Endodermal cell (in vitro differentiated cells): ENCODE results near the gene MYO5B. TPM values are rescaled to one million over a fixed set of nuclear protein-coding genes. Genes with fewer than 3 reads are reported as not detected.
A peak's percentile ranks its signal among the peaks of the same experiment; 100 is the strongest.

Source experiments
- DNase-seq: peaks from one replicate; pipeline ENCODE4 v3.0.0-alpha.2; 2017
- H3K27ac ChIP-seq: 2 replicates; pipeline ENCODE4 v1.5.1; 2013; ENCODE audit warnings: mild to moderate bottlenecking, low read depth, low read length, moderate library complexity
- H3K27me3 ChIP-seq: 2 replicates; pipeline ENCODE4 v1.6.1; 2013; ENCODE audit warnings: mild to moderate bottlenecking, low read length, moderate library complexity; ENCODE audit not compliant: insufficient read depth, control insufficient read depth, poor library complexity, severe bottlenecking
- H3K36me3 ChIP-seq: 2 replicates; pipeline ENCODE4 v1.7.0; 2013; ENCODE audit warnings: mild to moderate bottlenecking, low read length, moderate library complexity; ENCODE audit not compliant: control insufficient read depth, insufficient read depth
- H3K4me1 ChIP-seq: one replicate; pipeline ENCODE4 v1.7.0; 2013; ENCODE audit warnings: low read length; ENCODE audit not compliant: control insufficient read depth, insufficient read depth
- H3K4me3 ChIP-seq: 2 replicates; pipeline ENCODE4 v1.5.1; 2013; ENCODE audit warnings: mild to moderate bottlenecking, low read length, moderate library complexity
- H3K9ac ChIP-seq: 2 replicates; pipeline ENCODE4 v1.6.1; 2013; ENCODE audit warnings: mild to moderate bottlenecking, low read length, moderate library complexity; ENCODE audit not compliant: poor library complexity, severe bottlenecking; ENCODE audit errors: extremely low read depth
- H3K9me3 ChIP-seq: 2 replicates; pipeline ENCODE4 v1.6.1; 2013; ENCODE audit warnings: mild to moderate bottlenecking, low read length, moderate library complexity; ENCODE audit not compliant: control insufficient read depth
- H3K27ac Mint-ChIP-seq: 2 replicates; pipeline ENCODE4 v1.8.0; 2020; ENCODE audit warnings: mixed read lengths
- H3K27me3 Mint-ChIP-seq: 2 replicates; pipeline ENCODE4 v1.8.0; 2021; ENCODE audit warnings: mild to moderate bottlenecking, mixed read lengths; ENCODE audit not compliant: insufficient read depth
- H3K36me3 Mint-ChIP-seq: 2 replicates; pipeline ENCODE4 v1.8.0; 2020; ENCODE audit warnings: low read depth, mixed read lengths
- H3K4me1 Mint-ChIP-seq: 2 replicates; pipeline ENCODE4 v1.8.0; 2020; ENCODE audit warnings: mixed read lengths
- H3K4me3 Mint-ChIP-seq: 2 replicates; pipeline ENCODE4 v1.8.0; 2020; ENCODE audit warnings: mild to moderate bottlenecking, moderate library complexity, mixed read lengths
- H3K9me3 Mint-ChIP-seq: 2 replicates; pipeline ENCODE4 v1.8.0; 2020; ENCODE audit warnings: mild to moderate bottlenecking, mixed read lengths
- CTCF ChIP-seq: fragments of 200-600 bp; sonication (generic); conservative IDR thresholded peaks from 2 replicates; pipeline ENCODE4 v1.5.0; 2021; ENCODE audit warnings: antibody characterized with exemption, mild to moderate bottlenecking
- WGBS, 2 experiments: methylation state at CpG; one replicate each; pipeline versions ENCODE4 v1.1.5 to v1.1.7; 2013; ENCODE audit warnings: missing lambda C conversion rate in 2 of 2, mixed read lengths in 1 of 2; ENCODE audit not compliant: insufficient coverage in 1 of 2, insufficient read length in 1 of 2; 5-methylcytosine and 5-hydroxymethylcytosine counted together
- total RNA-seq, 2 donors: library from RNA; stranded (reverse); fragmentation: NEBNext Ultra II Directional in 1 of 2; extraction: Animal tissue kit (Norgen Biotek cat#: 25700) in 1 of 2; gene quantifications; 2 replicates in 1 of 2; 3 replicates in 1 of 2; pipeline ENCODE4 v1.2.1, GENCODE V29; 2021

The MYO5B gene
- total RNA-seq, 2 donors from 2014 or later: 12.2 to 16.8 TPM

GRCh38 chr18:49859021-49859359, 336.0 kb downstream of the MYO5B start:
- no peak for DNase-seq
- no peak for TF ChIP-seq CTCF

GRCh38 chr18:49858309-49859020, 336.5 kb downstream of the MYO5B start:
- Mint-ChIP-seq H3K36me3 (no peaks in the 10 kb centered on the region), H3K4me1 (peaks cover 9% of the 10 kb centered on the region), H3K9me3 (no peaks in the 10 kb centered on the region), H3K27ac (no peak overlapping the region), H3K4me3 (no peak overlapping the region), H3K27me3 (no peaks in the 10 kb centered on the region)
- Histone ChIP-seq H3K4me3 (no peak overlapping the region), H3K9me3 (no peaks in the 10 kb centered on the region), H3K9ac (no peak overlapping the region), H3K27me3 (no peaks in the 10 kb centered on the region), H3K27ac (no peak overlapping the region), H3K36me3 (no peaks in the 10 kb centered on the region), H3K4me1 (no peaks in the 10 kb centered on the region)
- TF ChIP-seq CTCF: peak; percentile 98
- peak; percentile 91 for DNase-seq
- 62 to 79% methylated on average over 4 to 11 of the region's 11 CpGs for WGBS, 2 experiments

More at GRCh38 chr18:49859021-49859359, 336.0 kb downstream of the MYO5B start:
- H3K9ac ChIP-seq: no peak overlapping the region
- no peak overlapping the region for H3K27ac ChIP-seq
- H3K9me3 Mint-ChIP-seq: no peaks in the 10 kb centered on the region
- H3K9me3 ChIP-seq: no peaks in the 10 kb centered on the region
- H3K4me3 ChIP-seq: no peak overlapping the region
- no peaks in the 10 kb centered on the region for H3K27me3 ChIP-seq
- H3K36me3 Mint-ChIP-seq: no peaks in the 10 kb centered on the region
- peaks cover 9% of the 10 kb centered on the region for H3K4me1 Mint-ChIP-seq
- H3K4me1 ChIP-seq: no peaks in the 10 kb centered on the region
- H3K4me3 Mint-ChIP-seq: no peak overlapping the region
- no peaks in the 10 kb centered on the region for H3K27me3 Mint-ChIP-seq
- WGBS, 2 experiments: 68% methylated on average over 6 of the region's 6 CpGs; no CpG with 5 or more reads in 1 of the 2 experiments
- no peaks in the 10 kb centered on the region for H3K36me3 ChIP-seq
- H3K27ac Mint-ChIP-seq: no peak overlapping the region

- no peak for DNase-seq
- Histone ChIP-seq H3K36me3 (no peaks in the 10 kb centered on the region), H3K27me3 (no peaks in the 10 kb centered on the region), H3K9me3 (no peaks in the 10 kb centered on the region), H3K27ac (no peak overlapping the region), H3K4me3 (no peak overlapping the region), H3K4me1 (no peaks in the 10 kb centered on the region), H3K9ac (no peak overlapping the region)
- no peak overlapping the region for H3K4me3 Mint-ChIP-seq
- TF ChIP-seq CTCF: peak; percentile 65
- no peak overlapping the region for H3K27ac Mint-ChIP-seq
- no peaks in the 10 kb centered on the region for H3K36me3 Mint-ChIP-seq
- peaks cover 9% of the 10 kb centered on the region for H3K4me1 Mint-ChIP-seq
- no peaks in the 10 kb centered on the region for H3K9me3 Mint-ChIP-seq
- 83 to 89% methylated on average over 1 to 3 of the region's 3 CpGs for WGBS, 2 experiments
- H3K27me3 Mint-ChIP-seq: no peaks in the 10 kb centered on the region
Measured at GRCh38 chr18:49857708-49858107, 337.2 kb downstream of the MYO5B start.
